ENCODE measurements around the gene CAPRIN2. TPM values are rescaled to one million over a fixed set of nuclear protein-coding genes. Genes with fewer than 3 reads are reported as not detected.

CAPRIN2 gene
- total RNA-seq, 2 experiments from 2014 or later = 8.8 to 9.1 TPM

GRCh38 chr12:30779178-30779577, 24.4 kb upstream of the CAPRIN2 start:
- POLR2A ChIA-PET = no interaction called here
- CTCF ChIA-PET = no interaction called here

GRCh38 chr12:30774599-30774998, 19.8 kb upstream of the CAPRIN2 start:
- POLR2A ChIA-PET = interaction anchor here (0.7 kb wide), 1 partner anchor 19 kb away, joined by 3 read pairs; no protein-coding TSS in a partner anchor
- CTCF ChIA-PET = no interaction called here

- CTCF ChIA-PET = no interaction called here
- POLR2A ChIA-PET = no interaction called here
Measured at GRCh38 chr12:30769802-30770201, 15.1 kb upstream of the CAPRIN2 start.

GRCh38 chr12:30764251-30764650, 9.5 kb upstream of the CAPRIN2 start:
- ChIA-PET CTCF (interaction anchor here (0.9 kb wide), 1 partner anchor 80 kb away, joined by 3 read pairs; no protein-coding TSS in a partner anchor), POLR2A (interaction anchor here (0.8 kb wide), 1 partner anchor 69 kb away, joined by 14 read pairs; the partner anchor contains the start of gene IPO8)

- POLR2A ChIA-PET = no interaction called here
- CTCF ChIA-PET = no interaction called here
Measured at GRCh38 chr12:30763053-30763452, 8.3 kb upstream of the CAPRIN2 start.

- ChIA-PET CTCF (no interaction called here), POLR2A (no interaction called here)
Measured at GRCh38 chr12:30761730-30762129, 7.0 kb upstream of the CAPRIN2 start.

DNA sequence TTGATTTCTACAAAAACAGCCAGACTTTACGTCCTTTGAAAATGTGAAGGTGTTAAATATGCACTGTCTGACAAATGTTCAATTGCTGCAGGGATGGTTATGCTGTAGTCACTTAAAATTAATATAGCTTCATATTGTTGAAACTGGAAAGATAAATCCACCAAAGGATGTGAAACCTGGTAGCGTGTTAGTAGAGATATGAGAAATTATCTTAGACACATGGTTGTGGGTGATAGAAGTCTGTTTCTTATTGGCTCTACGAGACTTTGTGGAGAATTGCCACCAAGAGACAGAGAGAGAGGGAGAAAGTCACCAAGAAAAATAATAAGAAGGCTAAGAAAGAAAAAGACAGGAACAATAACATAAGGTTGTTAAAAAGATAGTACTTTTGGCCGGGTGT, 2.6 kb upstream of the CAPRIN2 start:
- ChIA-PET CTCF (no interaction called here), POLR2A (no interaction called here)

- ChIA-PET POLR2A (interaction anchor here (2.7 kb wide), 1 partner anchor 61 kb away, joined by 21 read pairs; the partner anchor contains the start of gene IPO8), CTCF (interaction anchor here (1.0 to 1.5 kb wide), 2 partner anchors 52 to 61 kb away, joined by 3 to 4 read pairs; partner anchors contain the start of gene IPO8)
Measured at GRCh38 chr12:30756074-30756473, 1.3 kb upstream of the CAPRIN2 start.

GRCh38 chr12:30755395-30755762, 628 bp upstream of the CAPRIN2 start:
- ChIA-PET POLR2A (interaction anchor here (0.5 to 2.7 kb wide), 2 partner anchors 19 to 60 kb away, joined by 3 to 21 read pairs; partner anchors contain the start of gene IPO8), CTCF (interaction anchor here (1.0 to 1.5 kb wide), 2 partner anchors 53 to 60 kb away, joined by 3 to 4 read pairs; partner anchors contain the start of gene IPO8)

DNA sequence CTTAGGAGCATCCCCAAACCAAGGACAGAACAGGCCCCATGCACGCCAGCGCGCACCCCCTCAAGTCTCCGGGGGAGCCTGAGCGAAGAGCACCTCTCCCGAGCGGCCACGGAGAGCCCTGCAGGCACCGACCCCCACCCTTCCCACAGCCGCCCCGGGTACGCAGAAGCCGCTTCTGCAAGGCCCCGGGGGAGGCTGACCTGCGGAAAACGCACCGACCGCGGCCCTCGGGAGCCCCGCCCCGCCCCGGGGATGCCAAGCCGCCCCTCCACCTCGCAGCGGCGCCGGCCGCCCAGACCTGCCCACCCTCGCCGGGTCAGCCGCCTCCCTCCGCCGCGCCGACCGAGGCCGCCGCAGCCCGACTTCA, 385 bp downstream of the CAPRIN2 start:
- ChIA-PET CTCF (interaction anchor here (1.0 to 1.5 kb wide), 2 partner anchors 42 to 59 kb away, joined by 4 read pairs; partner anchors contain the start of gene IPO8), POLR2A (interaction anchor here (1.2 to 2.7 kb wide), 2 partner anchors 42 to 59 kb away, joined by 5 to 21 read pairs; partner anchors contain the start of gene IPO8)

- CTCF ChIA-PET = interaction anchor here (1.0 to 1.7 kb wide), 2 partner anchors 42 to 58 kb away, joined by 4 read pairs; no protein-coding TSS in a partner anchor
Measured at GRCh38 chr12:30753751-30754382, 884 bp downstream of the CAPRIN2 start.

GRCh38 chr12:30753233-30753632, 1.5 kb downstream of the CAPRIN2 start:
- CTCF ChIA-PET = interaction anchor here (1.0 to 1.7 kb wide), 3 partner anchors 43 to 57 kb away, joined by 4 read pairs; no protein-coding TSS in a partner anchor
- POLR2A ChIA-PET = interaction anchor here (0.6 to 2.7 kb wide), 3 partner anchors 43 to 69 kb away, joined by 5 to 21 read pairs (median 7); partner anchors contain the start of gene IPO8

More at GRCh38 chr12:30753751-30754382, 884 bp downstream of the CAPRIN2 start:
- POLR2A ChIA-PET = interaction anchor here (0.6 to 2.7 kb wide), 3 partner anchors 42 to 68 kb away, joined by 5 to 21 read pairs (median 7); partner anchors contain the start of gene IPO8

DNA sequence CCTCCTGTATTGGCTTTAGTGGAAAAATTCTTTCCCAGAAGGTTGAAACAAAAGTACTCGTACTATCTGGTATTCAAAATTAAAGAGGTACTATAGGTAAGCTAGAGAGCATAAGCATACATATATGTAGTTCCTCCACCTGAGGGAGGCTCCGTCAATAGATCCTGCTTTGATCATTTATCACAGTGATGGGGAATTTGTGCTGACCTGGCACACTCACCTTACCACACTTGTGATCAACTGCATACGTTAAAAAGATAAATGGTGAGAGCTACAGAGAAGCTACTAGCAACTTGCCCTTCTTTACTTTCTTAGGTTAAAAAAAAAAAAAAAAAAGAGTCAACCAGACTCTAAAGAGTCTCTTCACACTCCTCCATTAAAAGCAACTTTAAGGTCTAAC, 2.5 kb downstream of the CAPRIN2 start:
- POLR2A ChIA-PET = interaction anchor here (0.6 kb wide), 1 partner anchor 984 kb away, joined by 20 read pairs; no protein-coding TSS in a partner anchor
- CTCF ChIA-PET = interaction anchor here (1.2 to 1.7 kb wide), 2 partner anchors 54 to 56 kb away, joined by 4 read pairs; no protein-coding TSS in a partner anchor

GRCh38 chr12:30748147-30748546, 6.6 kb downstream of the CAPRIN2 start:
- CTCF ChIA-PET = no interaction called here
- POLR2A ChIA-PET = no interaction called here

GRCh38 chr12:30746190-30746589, 8.6 kb downstream of the CAPRIN2 start:
- ChIA-PET POLR2A (no interaction called here), CTCF (no interaction called here)

- CTCF ChIA-PET = no interaction called here
Measured at GRCh38 chr12:30744321-30744720, 10.4 kb downstream of the CAPRIN2 start.

GRCh38 chr12:30740274-30740673, 14.5 kb downstream of the CAPRIN2 start:
- POLR2A ChIA-PET = no interaction called here

More at GRCh38 chr12:30744321-30744720, 10.4 kb downstream of the CAPRIN2 start:
- POLR2A ChIA-PET = no interaction called here

DNA sequence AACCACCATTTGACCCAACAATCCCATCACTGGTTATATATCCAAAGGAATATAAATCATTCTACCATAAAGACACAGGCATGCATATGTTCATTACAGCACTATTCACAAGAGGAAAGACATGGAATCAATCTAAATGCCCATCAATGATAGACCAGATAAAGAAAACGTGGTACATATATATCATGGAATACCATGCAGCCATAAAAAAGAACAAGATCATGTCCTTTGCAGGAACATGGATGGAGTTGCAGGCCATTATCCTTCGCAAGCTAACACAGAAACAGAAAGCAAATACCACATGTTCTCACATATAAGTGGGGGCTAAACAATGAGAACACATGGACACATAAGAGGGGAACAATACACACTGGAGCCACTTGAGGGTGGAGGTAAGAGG, 15.7 kb downstream of the CAPRIN2 start:
- CTCF ChIA-PET = no interaction called here
- POLR2A ChIA-PET = no interaction called here

More at GRCh38 chr12:30740274-30740673, 14.5 kb downstream of the CAPRIN2 start:
- CTCF ChIA-PET = no interaction called here

DNA sequence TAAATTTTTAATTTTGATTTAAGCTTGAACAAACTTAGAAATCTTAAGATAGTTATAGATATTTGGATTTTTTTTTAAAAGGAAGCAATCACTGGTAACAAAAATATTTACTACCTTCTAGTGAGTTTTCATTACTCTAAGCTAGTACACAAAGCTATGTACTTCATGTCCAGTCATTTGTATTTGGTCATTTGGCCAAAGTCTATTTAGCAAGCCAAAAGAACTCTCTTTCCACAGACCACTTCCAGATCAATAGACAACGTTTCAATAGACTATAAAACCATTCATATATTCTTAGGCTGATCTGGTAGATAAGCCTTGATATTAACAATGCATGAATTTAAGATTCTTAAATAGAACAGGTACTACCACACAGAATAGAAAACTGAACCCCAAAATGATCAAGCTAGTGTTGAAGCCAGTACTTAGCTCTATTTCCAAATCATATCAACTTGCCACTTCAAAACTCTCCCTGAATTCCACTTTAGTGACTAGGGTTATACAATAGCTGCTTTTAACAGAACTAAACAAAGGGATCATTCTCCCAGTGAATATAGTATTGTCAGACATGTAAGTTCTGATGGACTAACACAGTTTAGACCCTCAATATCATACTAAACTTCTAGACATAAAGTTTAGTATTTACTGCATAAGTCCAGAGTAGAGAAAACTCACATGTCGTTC, 21.7 kb downstream of the CAPRIN2 start:
- POLR2A ChIA-PET = interaction anchor here (0.8 kb wide), 1 partner anchor 39 kb away, joined by 3 read pairs; no protein-coding TSS in a partner anchor
- CTCF ChIA-PET = interaction anchor here (0.6 kb wide), 1 partner anchor 577 kb away, joined by 3 read pairs; no protein-coding TSS in a partner anchor

- CTCF ChIA-PET = no interaction called here
- POLR2A ChIA-PET = no interaction called here
Measured at GRCh38 chr12:30730011-30730410, 24.7 kb downstream of the CAPRIN2 start.

All from activated CD8-positive, alpha-beta memory T cell treated with anti-CD3 and anti-CD28 coated beads for 36 hours (primary cell).